Osteocyte (in vitro differentiated cells): ENCODE data around the gene C21orf91. TPM values are rescaled to one million over a fixed set of nuclear protein-coding genes. Genes with fewer than 3 reads are reported as not detected.

Experiments used
- DNase-seq: peaks from one replicate; pipeline ENCODE4 v3.0.0; 2021; ENCODE audit warnings: mixed read lengths; ENCODE audit not compliant: unreplicated experiment; ENCODE audit errors: extremely low spot score
- H3K27ac Mint-ChIP-seq: one replicate; pipeline ENCODE4 v1.8.0; 2021; ENCODE audit warnings: mild to moderate bottlenecking, mixed read lengths; ENCODE audit not compliant: unreplicated experiment
- H3K27me3 Mint-ChIP-seq: one replicate; pipeline ENCODE4 v1.8.0; 2021; ENCODE audit warnings: mixed read lengths; ENCODE audit not compliant: unreplicated experiment
- H3K36me3 Mint-ChIP-seq: one replicate; pipeline ENCODE4 v1.8.0; 2021; ENCODE audit warnings: mixed read lengths; ENCODE audit not compliant: unreplicated experiment
- H3K4me1 Mint-ChIP-seq: one replicate; pipeline ENCODE4 v1.8.0; 2021; ENCODE audit warnings: mixed read lengths; ENCODE audit not compliant: unreplicated experiment
- H3K4me3 Mint-ChIP-seq: one replicate; pipeline ENCODE4 v1.8.0; 2021; ENCODE audit warnings: mild to moderate bottlenecking, moderate library complexity, mixed read lengths; ENCODE audit not compliant: unreplicated experiment
- H3K9me3 Mint-ChIP-seq: one replicate; pipeline ENCODE4 v1.8.0; 2021; ENCODE audit warnings: mixed read lengths; ENCODE audit not compliant: unreplicated experiment
- CTCF ChIP-seq: fragments of 200-600 bp; sonication (generic); IDR thresholded peaks from 2 replicates; pipeline ENCODE4 v1.5.0; 2021; ENCODE audit warnings: antibody characterized with exemption, mild to moderate bottlenecking, moderate library complexity
- total RNA-seq: library from RNA; stranded (reverse); gene quantifications from 2 replicates; pipeline ENCODE4 v1.2.1, GENCODE V29; 2021

Gene C21orf91
- total RNA-seq, 1 donor from 2014 or later, result 13.0 TPM

DNA sequence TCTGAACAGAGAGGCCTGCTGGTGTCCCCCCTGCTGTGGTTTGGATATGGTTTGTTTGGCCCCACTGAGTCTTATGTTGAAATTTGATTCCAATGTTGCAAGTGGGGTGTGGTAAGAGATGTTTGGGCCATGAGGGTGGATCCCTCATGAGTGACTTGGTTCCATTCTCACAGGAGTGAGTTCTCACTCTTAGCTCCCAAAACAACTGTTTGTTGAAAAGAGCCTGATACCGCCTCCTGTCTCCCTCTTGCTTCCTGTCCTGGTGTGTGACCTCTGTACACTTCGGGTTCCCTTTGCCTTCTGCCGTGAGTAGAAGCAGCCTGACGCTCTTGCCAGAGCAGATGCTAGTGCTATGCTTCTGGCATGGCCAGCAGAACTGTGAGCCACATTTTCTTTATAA lies 60.5 kb downstream of the C21orf91 start:
- Mint-ChIP-seq H3K27me3 (no peaks in the 10 kb centered on the region), H3K9me3 (peaks cover 18% of the 10 kb centered on the region), H3K27ac (no peak overlapping the region), H3K36me3 (no peaks in the 10 kb centered on the region), H3K4me1 (no peaks in the 10 kb centered on the region), H3K4me3 (no peak overlapping the region)
- no peak for TF ChIP-seq CTCF
- DNase-seq, result no peak

DNA sequence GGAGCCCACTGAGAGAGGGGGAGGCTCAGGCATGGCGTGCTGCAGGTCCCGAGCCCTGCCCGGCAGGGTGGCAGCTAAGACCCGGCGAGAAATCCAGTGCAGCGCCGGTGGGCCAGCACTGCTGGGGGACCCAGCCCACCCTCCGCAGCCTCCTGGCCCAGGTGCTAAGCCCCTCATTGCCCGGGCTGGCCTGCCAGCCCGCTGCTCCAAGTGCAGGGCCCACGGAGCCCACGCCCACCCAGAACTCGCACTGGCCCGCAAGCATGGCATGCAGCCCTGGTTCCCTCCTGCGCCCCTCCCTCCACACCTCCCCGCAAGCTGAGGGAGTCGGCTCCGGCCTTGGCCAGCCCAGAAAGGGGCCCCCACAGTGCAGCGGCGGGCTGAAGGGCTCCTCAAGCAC lies 61.5 kb downstream of the C21orf91 start:
- Mint-ChIP-seq H3K4me1 (no peaks in the 10 kb centered on the region), H3K27ac (no peak overlapping the region), H3K4me3 (no peak overlapping the region), H3K36me3 (no peaks in the 10 kb centered on the region), H3K27me3 (no peaks in the 10 kb centered on the region), H3K9me3 (peaks cover 23% of the 10 kb centered on the region)
- no peak for DNase-seq
- no peak for TF ChIP-seq CTCF

- TF ChIP-seq CTCF, result no peak
- Mint-ChIP-seq H3K4me1 (no peaks in the 10 kb centered on the region), H3K36me3 (no peaks in the 10 kb centered on the region), H3K27me3 (no peaks in the 10 kb centered on the region), H3K9me3 (peaks cover 34% of the 10 kb centered on the region), H3K27ac (no peak overlapping the region), H3K4me3 (no peak overlapping the region)
- DNase-seq, result no peak
Measured at GRCh38 chr21:17753736-17754135, 65.4 kb downstream of the C21orf91 start.

GRCh38 chr21:17752171-17752570 lies 67.0 kb downstream of the C21orf91 start:
- no peaks in the 10 kb centered on the region for H3K36me3 Mint-ChIP-seq
- H3K27me3 Mint-ChIP-seq, result no peaks in the 10 kb centered on the region
- no peak for TF ChIP-seq CTCF
- peaks cover 28% of the 10 kb centered on the region for H3K9me3 Mint-ChIP-seq
- no peak overlapping the region for H3K4me3 Mint-ChIP-seq
- no peak for DNase-seq
- no peaks in the 10 kb centered on the region for H3K4me1 Mint-ChIP-seq
- H3K27ac Mint-ChIP-seq, result no peak overlapping the region

DNA sequence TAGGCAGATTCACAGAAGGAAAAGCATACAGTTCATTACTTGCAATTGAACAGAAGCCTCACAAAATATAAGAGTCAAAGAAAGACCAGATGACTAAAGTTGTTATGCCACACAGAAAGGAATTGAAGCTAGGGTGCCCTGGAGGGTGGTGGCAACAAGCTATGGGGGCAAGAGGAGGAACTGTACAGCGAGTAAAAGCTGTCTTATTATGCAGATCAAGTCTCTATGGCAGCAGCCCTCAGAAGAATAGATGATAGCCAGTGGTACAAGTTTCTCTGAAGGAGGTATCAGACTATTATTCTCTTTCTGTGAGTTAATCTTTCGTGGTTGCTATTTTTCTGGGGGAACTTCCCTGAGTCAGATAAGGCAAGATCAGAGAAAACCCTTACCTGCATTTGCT lies 72.2 kb downstream of the C21orf91 start:
- Mint-ChIP-seq H3K27ac (no peak overlapping the region), H3K9me3 (peaks cover 15% of the 10 kb centered on the region)
- no peak for TF ChIP-seq CTCF

More for the DNA sequence above, 72.2 kb downstream of the C21orf91 start:
- Mint-ChIP-seq H3K4me1 (no peaks in the 10 kb centered on the region), H3K27me3 (no peaks in the 10 kb centered on the region), H3K36me3 (no peaks in the 10 kb centered on the region), H3K4me3 (no peak overlapping the region)
- DNase-seq, result no peak
